Prostate gland (tissue), 2 donors: ENCODE measurements around the gene RHEB.

Experiments used
- CTCF ChIP-seq, 4 experiments: fragments of 200-600 bp in 2 of 4; fragments of 450-650 bp in 2 of 4; sonication (generic) in 2 of 4; IDR thresholded peaks; 1 replicate in 3 of 4; 2 replicates in 1 of 4; pipeline ENCODE4 v1.5.1; 2016 to 2019; ENCODE audit warnings: antibody characterized with exemption in 4 of 4, mild to moderate bottlenecking in 2 of 4, moderate library complexity in 2 of 4
- POLR2AphosphoS5 ChIP-seq: sonication (generic); formaldehyde crosslinking; IDR thresholded peaks from one replicate; pipeline ENCODE4 v1.6.1; 2017; ENCODE audit warnings: antibody characterized with exemption

DNA sequence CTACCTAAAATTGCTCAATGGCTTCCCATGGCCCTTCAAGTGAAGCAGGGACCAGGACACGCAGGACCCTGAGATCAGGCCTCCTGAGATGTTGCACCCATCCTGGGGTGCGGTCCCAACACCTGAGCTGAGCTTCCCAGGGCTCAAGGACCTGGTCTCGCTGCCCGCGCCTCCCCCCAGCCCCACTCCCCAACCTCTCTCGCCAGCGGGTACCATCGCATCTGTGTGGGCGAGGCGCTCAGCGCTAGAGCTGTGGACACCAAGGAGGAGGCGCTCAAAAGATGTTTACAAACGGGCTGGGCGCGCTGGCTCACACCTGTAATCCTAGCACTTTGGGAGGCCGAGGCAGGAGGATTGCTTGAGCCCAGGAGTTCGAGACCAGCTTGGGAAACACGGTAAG lies 72.4 kb downstream of the RHEB start:
- no peak for TF ChIP-seq CTCF (IDR thresholded peaks at IDR 0.05)
- TF ChIP-seq POLR2AphosphoS5 = no peak
